ENCODE results near the gene AKAP12. TPM values are rescaled to one million over a fixed set of nuclear protein-coding genes. Genes with fewer than 3 reads are reported as not detected.

AKAP12 gene
- total RNA-seq, 1 experiment from 2014 or later: 90.0 TPM

DNA sequence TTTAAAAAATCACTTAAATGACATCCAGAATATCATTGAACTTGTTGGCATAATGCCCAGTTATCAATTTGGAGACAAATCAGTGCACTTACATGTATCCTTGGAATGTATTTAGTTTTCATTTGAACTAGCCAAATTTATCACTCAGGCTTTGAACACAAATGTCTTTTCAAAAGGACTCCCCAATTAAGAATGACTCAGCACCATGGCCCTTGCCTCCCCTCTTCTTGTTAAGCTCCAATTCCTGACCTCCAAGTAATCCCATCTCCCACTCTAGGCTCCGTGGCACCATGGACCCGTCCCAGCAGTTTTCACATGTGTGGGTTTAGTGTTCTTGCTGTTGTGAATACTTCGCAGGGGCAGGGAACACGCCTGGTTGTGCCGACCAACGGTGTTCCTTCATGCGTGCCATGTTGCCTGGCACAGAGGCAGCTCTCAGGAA is 2.7 kb downstream of the AKAP12 start:
- Mint-ChIP-seq H3K27ac (no peak overlapping the region), H3K27me3 (ENCODE audit: low read depth) (peaks cover 23% of the 10 kb centered on the region), H3K4me3 (peak overlapping the region; percentile 83), H3K36me3 (no peaks in the 10 kb centered on the region), H3K4me1 (peaks cover 34% of the 10 kb centered on the region), H3K9me3 (no peaks in the 10 kb centered on the region)
- ATAC-seq (no peak), DNase-seq (ENCODE audit: low spot score) (no peak)
- ChIA-PET CTCF (interaction anchor here (1.5 kb wide), 1 partner anchor 82 kb away, joined by 5 read pairs; no protein-coding TSS in a partner anchor), POLR2A (no interaction called here)
- TF ChIP-seq ELF4 (CRISPR knock-in tag; IDR thresholded peaks at IDR 0.05; ENCODE audit: low read depth): no peak
- no peak for TF ChIP-seq MXD4 (CRISPR knock-in tag; IDR thresholded peaks at IDR 0.05; ENCODE audit: borderline replicate concordance)
- TF ChIP-seq, protein P1, sequence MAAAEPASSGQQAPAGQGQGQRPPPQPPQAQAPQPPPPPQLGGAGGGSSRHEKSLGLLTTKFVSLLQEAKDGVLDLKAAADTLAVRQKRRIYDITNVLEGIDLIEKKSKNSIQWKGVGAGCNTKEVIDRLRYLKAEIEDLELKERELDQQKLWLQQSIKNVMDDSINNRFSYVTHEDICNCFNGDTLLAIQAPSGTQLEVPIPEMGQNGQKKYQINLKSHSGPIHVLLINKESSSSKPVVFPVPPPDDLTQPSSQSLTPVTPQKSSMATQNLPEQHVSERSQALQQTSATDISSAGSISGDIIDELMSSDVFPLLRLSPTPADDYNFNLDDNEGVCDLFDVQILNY (CRISPR knock-in tag; IDR thresholded peaks at IDR 0.05): no peak
- no peak for TF ChIP-seq ZNF138 (CRISPR knock-in tag; conservative IDR thresholded peaks at IDR 0.05)

DNA sequence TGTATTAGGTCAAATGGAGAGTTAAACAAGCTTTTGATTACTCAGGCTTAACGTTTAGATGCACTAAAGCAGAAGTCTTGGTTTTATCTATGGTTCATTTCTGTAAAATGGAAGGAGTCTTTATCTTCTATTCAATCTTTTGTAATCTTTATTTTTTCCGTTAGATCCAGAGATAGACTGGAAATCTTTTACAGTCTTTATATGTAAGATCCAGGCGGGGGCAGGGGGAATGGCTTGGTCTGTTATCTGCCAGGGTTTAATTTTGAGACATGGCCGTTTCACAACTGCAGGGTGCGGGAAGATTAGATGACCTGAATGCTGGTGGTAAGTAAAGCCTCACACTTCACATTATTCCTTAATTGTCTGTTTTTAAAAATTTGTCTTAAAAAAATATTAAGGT is 3.7 kb downstream of the AKAP12 start:
- Mint-ChIP-seq H3K4me1 (peaks cover 34% of the 10 kb centered on the region), H3K27ac (no peak overlapping the region), H3K9me3 (no peaks in the 10 kb centered on the region), H3K4me3 (no peak overlapping the region), H3K27me3 (ENCODE audit: low read depth) (peaks cover 18% of the 10 kb centered on the region), H3K36me3 (no peaks in the 10 kb centered on the region)
- CTCF ChIA-PET: interaction anchor here (1.5 kb wide), 1 partner anchor 81 kb away, joined by 5 read pairs; no protein-coding TSS in a partner anchor
- TF ChIP-seq SOX15 (CRISPR knock-in tag; IDR thresholded peaks at IDR 0.05): no peak
- TF ChIP-seq ZNF396 (CRISPR knock-in tag; IDR thresholded peaks at IDR 0.05; ENCODE audit: borderline replicate concordance): no peak
- TF ChIP-seq, protein P2, sequence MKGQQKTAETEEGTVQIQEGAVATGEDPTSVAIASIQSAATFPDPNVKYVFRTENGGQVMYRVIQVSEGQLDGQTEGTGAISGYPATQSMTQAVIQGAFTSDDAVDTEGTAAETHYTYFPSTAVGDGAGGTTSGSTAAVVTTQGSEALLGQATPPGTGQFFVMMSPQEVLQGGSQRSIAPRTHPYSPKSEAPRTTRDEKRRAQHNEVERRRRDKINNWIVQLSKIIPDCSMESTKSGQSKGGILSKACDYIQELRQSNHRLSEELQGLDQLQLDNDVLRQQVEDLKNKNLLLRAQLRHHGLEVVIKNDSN (CRISPR knock-in tag; IDR thresholded peaks at IDR 0.05): no peak
- TF ChIP-seq FOXK1 (CRISPR knock-in tag; IDR thresholded peaks at IDR 0.05): no peak
- TF ChIP-seq TEAD4 (CRISPR knock-in tag; IDR thresholded peaks at IDR 0.05): no peak
- no peak for TF ChIP-seq HMGA2 (CRISPR knock-in tag; IDR thresholded peaks at IDR 0.05)
- no peak for TF ChIP-seq MXD4 (CRISPR knock-in tag; IDR thresholded peaks at IDR 0.05; ENCODE audit: borderline replicate concordance)
- no peak for TF ChIP-seq NFATC4 (CRISPR knock-in tag; IDR thresholded peaks at IDR 0.05)
- no peak for TF ChIP-seq CREB1 (CRISPR knock-in tag; IDR thresholded peaks at IDR 0.05)
- DNase-seq (ENCODE audit: low spot score) (no peak), ATAC-seq (no peak)
- POLR2A ChIA-PET: no interaction called here

DNA sequence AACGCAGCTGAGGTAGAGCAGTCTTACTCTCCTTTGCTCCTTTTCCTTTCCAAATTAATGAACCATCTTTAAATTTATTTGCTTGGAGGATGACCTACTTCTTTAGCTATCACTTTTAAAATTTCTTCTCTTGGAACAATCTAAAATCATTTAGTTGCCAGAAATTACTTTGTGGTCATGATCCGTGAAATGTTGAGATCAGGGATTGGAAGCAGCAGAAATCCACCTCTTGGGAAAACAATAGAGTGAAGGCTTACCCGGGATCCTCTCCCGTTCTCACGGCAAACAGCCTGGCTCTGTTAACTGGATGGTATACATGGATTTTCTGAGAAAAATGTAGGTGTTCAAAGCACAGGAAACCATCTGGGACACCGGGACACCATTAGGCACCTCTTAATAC is 7.7 kb downstream of the AKAP12 start:
- Mint-ChIP-seq H3K9me3 (no peaks in the 10 kb centered on the region), H3K4me1 (peaks cover 14% of the 10 kb centered on the region), H3K4me3 (no peak overlapping the region), H3K36me3 (no peaks in the 10 kb centered on the region), H3K27me3 (ENCODE audit: low read depth) (no peaks in the 10 kb centered on the region), H3K27ac (no peak overlapping the region)
- no peak for DNase-seq (ENCODE audit: low spot score)
- ATAC-seq: no peak
- CTCF ChIA-PET: no interaction called here
- POLR2A ChIA-PET: no interaction called here
- TF ChIP-seq MYBL2 (CRISPR knock-in tag; IDR thresholded peaks at IDR 0.05): no peak
- TF ChIP-seq, protein P3, sequence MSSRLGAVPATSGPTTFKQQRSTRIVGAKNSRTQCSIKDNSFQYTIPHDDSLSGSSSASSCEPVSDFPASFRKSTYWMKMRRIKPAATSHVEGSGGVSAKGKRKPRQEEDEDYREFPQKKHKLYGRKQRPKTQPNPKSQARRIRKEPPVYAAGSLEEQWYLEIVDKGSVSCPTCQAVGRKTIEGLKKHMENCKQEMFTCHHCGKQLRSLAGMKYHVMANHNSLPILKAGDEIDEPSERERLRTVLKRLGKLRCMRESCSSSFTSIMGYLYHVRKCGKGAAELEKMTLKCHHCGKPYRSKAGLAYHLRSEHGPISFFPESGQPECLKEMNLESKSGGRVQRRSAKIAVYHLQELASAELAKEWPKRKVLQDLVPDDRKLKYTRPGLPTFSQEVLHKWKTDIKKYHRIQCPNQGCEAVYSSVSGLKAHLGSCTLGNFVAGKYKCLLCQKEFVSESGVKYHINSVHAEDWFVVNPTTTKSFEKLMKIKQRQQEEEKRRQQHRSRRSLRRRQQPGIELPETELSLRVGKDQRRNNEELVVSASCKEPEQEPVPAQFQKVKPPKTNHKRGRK (CRISPR knock-in tag; IDR thresholded peaks at IDR 0.05; ENCODE audit: borderline replicate concordance): no peak
- TF ChIP-seq, protein P4, sequence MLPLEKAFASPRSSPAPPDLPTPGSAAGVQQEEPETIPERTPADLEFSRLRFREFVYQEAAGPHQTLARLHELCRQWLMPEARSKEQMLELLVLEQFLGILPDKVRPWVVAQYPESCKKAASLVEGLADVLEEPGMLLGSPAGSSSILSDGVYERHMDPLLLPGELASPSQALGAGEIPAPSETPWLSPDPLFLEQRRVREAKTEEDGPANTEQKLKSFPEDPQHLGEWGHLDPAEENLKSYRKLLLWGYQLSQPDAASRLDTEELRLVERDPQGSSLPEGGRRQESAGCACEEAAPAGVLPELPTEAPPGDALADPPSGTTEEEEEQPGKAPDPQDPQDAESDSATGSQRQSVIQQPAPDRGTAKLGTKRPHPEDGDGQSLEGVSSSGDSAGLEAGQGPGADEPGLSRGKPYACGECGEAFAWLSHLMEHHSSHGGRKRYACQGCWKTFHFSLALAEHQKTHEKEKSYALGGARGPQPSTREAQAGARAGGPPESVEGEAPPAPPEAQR (CRISPR knock-in tag; IDR thresholded peaks at IDR 0.05): no peak
- no peak for TF ChIP-seq SMAD3 (CRISPR knock-in tag; IDR thresholded peaks at IDR 0.05; ENCODE audit: borderline replicate concordance)
- TF ChIP-seq IRF2 (CRISPR knock-in tag; IDR thresholded peaks at IDR 0.05; ENCODE audit: borderline replicate concordance, low read depth): no peak
- TF ChIP-seq OVOL2 (CRISPR knock-in tag; IDR thresholded peaks at IDR 0.05; ENCODE audit: borderline replicate concordance): no peak
- TF ChIP-seq, protein P5, sequence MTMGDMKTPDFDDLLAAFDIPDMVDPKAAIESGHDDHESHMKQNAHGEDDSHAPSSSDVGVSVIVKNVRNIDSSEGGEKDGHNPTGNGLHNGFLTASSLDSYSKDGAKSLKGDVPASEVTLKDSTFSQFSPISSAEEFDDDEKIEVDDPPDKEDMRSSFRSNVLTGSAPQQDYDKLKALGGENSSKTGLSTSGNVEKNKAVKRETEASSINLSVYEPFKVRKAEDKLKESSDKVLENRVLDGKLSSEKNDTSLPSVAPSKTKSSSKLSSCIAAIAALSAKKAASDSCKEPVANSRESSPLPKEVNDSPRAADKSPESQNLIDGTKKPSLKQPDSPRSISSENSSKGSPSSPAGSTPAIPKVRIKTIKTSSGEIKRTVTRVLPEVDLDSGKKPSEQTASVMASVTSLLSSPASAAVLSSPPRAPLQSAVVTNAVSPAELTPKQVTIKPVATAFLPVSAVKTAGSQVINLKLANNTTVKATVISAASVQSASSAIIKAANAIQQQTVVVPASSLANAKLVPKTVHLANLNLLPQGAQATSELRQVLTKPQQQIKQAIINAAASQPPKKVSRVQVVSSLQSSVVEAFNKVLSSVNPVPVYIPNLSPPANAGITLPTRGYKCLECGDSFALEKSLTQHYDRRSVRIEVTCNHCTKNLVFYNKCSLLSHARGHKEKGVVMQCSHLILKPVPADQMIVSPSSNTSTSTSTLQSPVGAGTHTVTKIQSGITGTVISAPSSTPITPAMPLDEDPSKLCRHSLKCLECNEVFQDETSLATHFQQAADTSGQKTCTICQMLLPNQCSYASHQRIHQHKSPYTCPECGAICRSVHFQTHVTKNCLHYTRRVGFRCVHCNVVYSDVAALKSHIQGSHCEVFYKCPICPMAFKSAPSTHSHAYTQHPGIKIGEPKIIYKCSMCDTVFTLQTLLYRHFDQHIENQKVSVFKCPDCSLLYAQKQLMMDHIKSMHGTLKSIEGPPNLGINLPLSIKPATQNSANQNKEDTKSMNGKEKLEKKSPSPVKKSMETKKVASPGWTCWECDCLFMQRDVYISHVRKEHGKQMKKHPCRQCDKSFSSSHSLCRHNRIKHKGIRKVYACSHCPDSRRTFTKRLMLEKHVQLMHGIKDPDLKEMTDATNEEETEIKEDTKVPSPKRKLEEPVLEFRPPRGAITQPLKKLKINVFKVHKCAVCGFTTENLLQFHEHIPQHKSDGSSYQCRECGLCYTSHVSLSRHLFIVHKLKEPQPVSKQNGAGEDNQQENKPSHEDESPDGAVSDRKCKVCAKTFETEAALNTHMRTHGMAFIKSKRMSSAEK (CRISPR knock-in tag; IDR thresholded peaks at IDR 0.05; ENCODE audit: borderline replicate concordance): no peak
- no peak for TF ChIP-seq ZBTB21 (CRISPR knock-in tag; IDR thresholded peaks at IDR 0.05; ENCODE audit: borderline replicate concordance)

All from WTC11 (cell line).